ENCODE measurements around the gene IL12RB2.

Gene IL12RB2

DNA sequence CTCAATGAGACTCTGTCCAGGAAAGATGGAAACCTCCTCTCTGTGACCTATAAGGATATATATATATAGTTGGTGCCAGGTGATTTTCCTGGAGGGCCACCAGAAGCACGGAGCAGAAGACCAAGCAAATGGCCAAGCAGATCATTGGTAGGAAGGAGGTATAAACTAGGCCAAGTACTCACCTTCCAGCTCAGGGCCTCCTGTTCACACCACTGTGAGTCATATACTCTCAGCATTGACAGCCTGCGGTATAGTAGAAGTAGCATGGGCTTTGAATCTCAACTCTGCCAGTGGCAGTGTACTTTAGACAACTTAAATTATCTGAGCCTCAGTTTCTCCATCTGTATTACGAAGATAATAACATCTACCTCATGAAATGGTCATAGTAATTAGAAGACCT, 15.4 kb downstream of the IL12RB2 start:
- no peak overlapping the region for H3K9ac ChIP-seq (ENCODE audit: low read length)
- H3K36me3 ChIP-seq (ENCODE audit: insufficient read depth, low read length): no peaks in the 10 kb centered on the region
- H3K9me3 ChIP-seq (ENCODE audit: low read length): no peaks in the 10 kb centered on the region

DNA sequence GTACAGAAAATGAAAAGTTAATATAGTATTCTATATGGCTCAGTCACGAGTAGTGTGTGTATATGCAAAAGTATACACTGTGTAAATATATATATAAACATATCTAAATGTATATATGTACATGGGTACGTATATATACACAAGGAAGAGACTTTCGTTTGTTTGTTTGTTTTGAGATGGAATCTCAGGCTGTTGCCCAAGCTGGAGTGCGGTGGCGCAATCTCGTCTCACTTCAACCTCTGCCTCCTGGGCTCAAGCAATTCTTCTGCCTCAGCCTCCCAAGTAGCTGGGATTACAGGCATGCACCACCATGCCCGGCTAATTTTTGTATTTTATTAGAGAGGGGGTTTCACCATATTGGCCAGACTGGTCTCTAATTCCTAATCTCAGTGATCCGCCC, 16.4 kb downstream of the IL12RB2 start:
- H3K4me2 ChIP-seq (ENCODE audit: low read length): no peak overlapping the region
- H3K36me3 ChIP-seq (ENCODE audit: insufficient read depth, low read length): no peaks in the 10 kb centered on the region
- no peaks in the 10 kb centered on the region for H3K27me3 ChIP-seq (ENCODE audit: insufficient read depth, low read length)
- H3K79me2 ChIP-seq (ENCODE audit: insufficient read depth, low read length): no peaks in the 10 kb centered on the region
- no peaks in the 10 kb centered on the region for H3F3A ChIP-seq (ENCODE audit: insufficient read depth, low read length)
- H2AFZ ChIP-seq (ENCODE audit: low read length): no peak overlapping the region
- H3K9ac ChIP-seq (ENCODE audit: low read length): no peak overlapping the region
- no peaks in the 10 kb centered on the region for H3K9me3 ChIP-seq (ENCODE audit: low read length)
- no peaks in the 10 kb centered on the region for H4K20me1 ChIP-seq (ENCODE audit: insufficient read depth, low read length)
- TF ChIP-seq EZH2 (IDR thresholded peaks at IDR 0.05; ENCODE audit: borderline replicate concordance, low read length): no peak
- TF ChIP-seq, protein P1, sequence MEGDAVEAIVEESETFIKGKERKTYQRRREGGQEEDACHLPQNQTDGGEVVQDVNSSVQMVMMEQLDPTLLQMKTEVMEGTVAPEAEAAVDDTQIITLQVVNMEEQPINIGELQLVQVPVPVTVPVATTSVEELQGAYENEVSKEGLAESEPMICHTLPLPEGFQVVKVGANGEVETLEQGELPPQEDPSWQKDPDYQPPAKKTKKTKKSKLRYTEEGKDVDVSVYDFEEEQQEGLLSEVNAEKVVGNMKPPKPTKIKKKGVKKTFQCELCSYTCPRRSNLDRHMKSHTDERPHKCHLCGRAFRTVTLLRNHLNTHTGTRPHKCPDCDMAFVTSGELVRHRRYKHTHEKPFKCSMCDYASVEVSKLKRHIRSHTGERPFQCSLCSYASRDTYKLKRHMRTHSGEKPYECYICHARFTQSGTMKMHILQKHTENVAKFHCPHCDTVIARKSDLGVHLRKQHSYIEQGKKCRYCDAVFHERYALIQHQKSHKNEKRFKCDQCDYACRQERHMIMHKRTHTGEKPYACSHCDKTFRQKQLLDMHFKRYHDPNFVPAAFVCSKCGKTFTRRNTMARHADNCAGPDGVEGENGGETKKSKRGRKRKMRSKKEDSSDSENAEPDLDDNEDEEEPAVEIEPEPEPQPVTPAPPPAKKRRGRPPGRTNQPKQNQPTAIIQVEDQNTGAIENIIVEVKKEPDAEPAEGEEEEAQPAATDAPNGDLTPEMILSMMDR (IDR thresholded peaks at IDR 0.05; ENCODE audit: low read length): no peak
- no peak overlapping the region for H3K27ac ChIP-seq (ENCODE audit: low read depth, low read length, poor library complexity, severe bottlenecking)
- H3K9me2 ChIP-seq (ENCODE audit: low read depth, low read length): no peaks in the 10 kb centered on the region
- H3K4me1 ChIP-seq (ENCODE audit: insufficient read depth, low read length, severe bottlenecking): no peaks in the 10 kb centered on the region
- no peak overlapping the region for H3K4me3 ChIP-seq (ENCODE audit: low read depth, low read length, poor library complexity, severe bottlenecking)

More for the DNA sequence above, 15.4 kb downstream of the IL12RB2 start:
- H3F3A ChIP-seq (ENCODE audit: insufficient read depth, low read length): no peaks in the 10 kb centered on the region
- no peaks in the 10 kb centered on the region for H4K20me1 ChIP-seq (ENCODE audit: insufficient read depth, low read length)
- no peaks in the 10 kb centered on the region for H3K27me3 ChIP-seq (ENCODE audit: insufficient read depth, low read length)
- no peaks in the 10 kb centered on the region for H3K4me1 ChIP-seq (ENCODE audit: insufficient read depth, low read length, severe bottlenecking)
- no peak overlapping the region for H3K4me2 ChIP-seq (ENCODE audit: low read length)
- H3K79me2 ChIP-seq (ENCODE audit: insufficient read depth, low read length): no peaks in the 10 kb centered on the region
- no peak overlapping the region for H2AFZ ChIP-seq (ENCODE audit: low read length)
- TF ChIP-seq, protein P1 (IDR thresholded peaks at IDR 0.05; ENCODE audit: low read length): no peak
- TF ChIP-seq EZH2 (IDR thresholded peaks at IDR 0.05; ENCODE audit: borderline replicate concordance, low read length): no peak
- H3K27ac ChIP-seq (ENCODE audit: low read depth, low read length, poor library complexity, severe bottlenecking): no peak overlapping the region
- no peaks in the 10 kb centered on the region for H3K9me2 ChIP-seq (ENCODE audit: low read depth, low read length)
- no peak overlapping the region for H3K4me3 ChIP-seq (ENCODE audit: low read depth, low read length, poor library complexity, severe bottlenecking)

DNA sequence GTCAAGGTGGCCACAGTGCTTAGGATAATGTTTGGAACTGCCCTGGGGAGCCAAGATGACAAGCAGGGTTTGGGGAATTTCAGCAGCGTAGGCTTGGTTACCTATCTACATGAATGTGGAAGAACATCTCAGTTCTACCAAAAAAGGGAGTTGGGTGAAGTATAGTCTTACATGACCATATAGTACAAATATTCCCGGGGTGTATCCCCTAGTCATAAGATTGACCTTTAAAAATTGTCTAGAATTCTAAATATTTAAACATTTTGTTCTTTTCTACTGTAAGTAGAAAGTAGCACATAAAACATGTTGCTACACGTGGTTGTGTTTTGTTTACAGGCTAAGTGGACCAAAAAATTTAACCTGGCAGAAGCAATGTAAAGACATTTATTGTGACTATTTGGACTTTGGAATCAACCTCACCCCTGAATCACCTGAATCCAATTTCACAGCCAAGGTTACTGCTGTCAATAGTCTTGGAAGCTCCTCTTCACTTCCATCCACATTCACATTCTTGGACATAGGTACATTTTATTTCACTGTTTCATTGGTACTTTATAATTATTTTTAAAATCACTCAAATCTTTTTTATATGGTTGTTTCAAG, 20.3 kb downstream of the IL12RB2 start:
- no peak overlapping the region for H3K9ac ChIP-seq (ENCODE audit: low read length)
- H3K4me2 ChIP-seq (ENCODE audit: low read length): no peak overlapping the region
- H3F3A ChIP-seq (ENCODE audit: insufficient read depth, low read length): no peaks in the 10 kb centered on the region
- H3K79me2 ChIP-seq (ENCODE audit: insufficient read depth, low read length): no peaks in the 10 kb centered on the region
- no peak overlapping the region for H3K4me3 ChIP-seq (ENCODE audit: low read depth, low read length, poor library complexity, severe bottlenecking)
- no peaks in the 10 kb centered on the region for H3K4me1 ChIP-seq (ENCODE audit: insufficient read depth, low read length, severe bottlenecking)
- H3K27me3 ChIP-seq (ENCODE audit: insufficient read depth, low read length): no peaks in the 10 kb centered on the region
- no peak overlapping the region for H3K27ac ChIP-seq (ENCODE audit: low read depth, low read length, poor library complexity, severe bottlenecking)
- H2AFZ ChIP-seq (ENCODE audit: low read length): no peak overlapping the region
- H3K9me3 ChIP-seq (ENCODE audit: low read length): no peaks in the 10 kb centered on the region
- H4K20me1 ChIP-seq (ENCODE audit: insufficient read depth, low read length): no peaks in the 10 kb centered on the region
- H3K36me3 ChIP-seq (ENCODE audit: insufficient read depth, low read length): no peaks in the 10 kb centered on the region
- no peaks in the 10 kb centered on the region for H3K9me2 ChIP-seq (ENCODE audit: low read depth, low read length)
- TF ChIP-seq, protein P1 (IDR thresholded peaks at IDR 0.05; ENCODE audit: low read length): no peak
- TF ChIP-seq EZH2 (IDR thresholded peaks at IDR 0.05; ENCODE audit: borderline replicate concordance, low read length): no peak
